HepG2 (cell line): Measurements from ENCODE around the gene MRPL57. TPM values are rescaled to one million over a fixed set of nuclear protein-coding genes. Genes with fewer than 3 reads are reported as not detected.
A peak's percentile ranks its signal among the peaks of the same experiment; 100 is the strongest.

Source experiments
- ARNTL ChIP-seq: sonication (generic); formaldehyde crosslinking; IDR thresholded peaks from 2 replicates; pipeline ENCODE4 v1.4.0; 2020; ENCODE audit warnings: mild to moderate bottlenecking, missing genetic modification reagents
- CBX2 ChIP-seq, 2 experiments: fragments of 200-600 bp in 1 of 2; sonication (generic); formaldehyde crosslinking in 1 of 2; IDR thresholded peaks; 2 replicates each; pipeline versions ENCODE4 v1.7.0 to v1.8.1; 2018 to 2022; ENCODE audit warnings: low read depth in 2 of 2, low read length in 1 of 2, mild to moderate bottlenecking in 1 of 2, missing genetic modification reagents in 1 of 2
- ELF3 ChIP-seq: IDR thresholded peaks from 2 replicates; pipeline ENCODE4 v1.6.1; 2016; ENCODE audit warnings: missing genetic modification reagents, missing compliant biosample characterization
- ETV5 ChIP-seq: IDR thresholded peaks from 2 replicates; pipeline ENCODE4 v1.6.1; 2018; ENCODE audit warnings: missing biosample characterization, missing genetic modification reagents, inconsistent platforms, borderline replicate concordance
- GLI4 ChIP-seq: sonication (generic); formaldehyde crosslinking; IDR thresholded peaks from 2 replicates; pipeline ENCODE4 v1.5.1; 2020; ENCODE audit warnings: missing genetic modification reagents, mild to moderate bottlenecking, moderate library complexity, borderline replicate concordance
- HOXA9 ChIP-seq: sonication (generic); formaldehyde crosslinking; IDR thresholded peaks from 2 replicates; pipeline ENCODE4 v1.8.1; 2022; ENCODE audit warnings: missing genetic modification reagents, mild to moderate bottlenecking, moderate library complexity, borderline replicate concordance
- IRF1 ChIP-seq: sonication (generic); formaldehyde crosslinking; IDR thresholded peaks from 2 replicates; pipeline ENCODE4 v1.4.0; 2020; ENCODE audit warnings: low read depth, mild to moderate bottlenecking, missing genetic modification reagents
- MYC ChIP-seq: sonication (generic); formaldehyde crosslinking; IDR thresholded peaks from 2 replicates; pipeline ENCODE4 v1.9.0; 2021; ENCODE audit warnings: missing genetic modification reagents, borderline replicate concordance
- RFXANK ChIP-seq: IDR thresholded peaks from 2 replicates; pipeline ENCODE4 v1.6.1; 2016
- SMARCE1 ChIP-seq: fragments of 450-650 bp; IDR thresholded peaks from 2 replicates; pipeline ENCODE4 v1.6.1; 2017; ENCODE audit warnings: borderline replicate concordance
- STAT6 ChIP-seq: sonication (generic); formaldehyde crosslinking; IDR thresholded peaks from 2 replicates; pipeline ENCODE4 v1.4.0; 2020; ENCODE audit warnings: missing genetic modification reagents, mild to moderate bottlenecking, borderline replicate concordance
- ZFP36L1 ChIP-seq: sonication (generic); formaldehyde crosslinking; IDR thresholded peaks from 2 replicates; pipeline ENCODE4 v1.8.0; 2022; ENCODE audit warnings: mild to moderate bottlenecking, missing genetic modification reagents, moderate library complexity
- ZNF12 ChIP-seq: sonication (generic); formaldehyde crosslinking; IDR thresholded peaks from 2 replicates; pipeline ENCODE4 v1.5.0; 2020; ENCODE audit warnings: missing genetic modification reagents
- ZNF124 ChIP-seq: sonication (generic); formaldehyde crosslinking; IDR thresholded peaks from 2 replicates; pipeline ENCODE4 v1.4.0; 2020; ENCODE audit warnings: missing genetic modification reagents
- ZNF253 ChIP-seq: sonication (generic); formaldehyde crosslinking; IDR thresholded peaks from 2 replicates; pipeline ENCODE4 v1.8.0; 2022; ENCODE audit warnings: mild to moderate bottlenecking, missing genetic modification reagents, borderline replicate concordance
- ZNF30 ChIP-seq: sonication (generic); formaldehyde crosslinking; IDR thresholded peaks from 2 replicates; pipeline ENCODE4 v1.5.0; 2020; ENCODE audit warnings: mild to moderate bottlenecking, missing genetic modification reagents
- ZNF788 ChIP-seq: sonication (generic); formaldehyde crosslinking; IDR thresholded peaks from 2 replicates; pipeline ENCODE4 v1.5.0; 2020; ENCODE audit warnings: mild to moderate bottlenecking, missing genetic modification reagents, borderline replicate concordance
- polyA plus RNA-seq, 8 experiments: library from polyadenylated mRNA; depleted of rRNA in 3 of 8; stranded (reverse) in 7 of 8; unstranded in 1 of 8; fragments of >200 nt; fragmentation: Illumina TruSeq in 4 of 8; extraction: Trizol in 4 of 8; gene quantifications; 2 replicates each; pipeline versions ENCODE4 v1.2.1 to v1.2.3, GENCODE V29; 2011 to 2016; ENCODE audit warnings: low read depth in 4 of 8, missing spikeins in 1 of 8, mixed read lengths in 1 of 8; ENCODE audit not compliant: insufficient read depth in 1 of 8
- total RNA-seq, 5 experiments: library from RNA; depleted of rRNA; stranded (reverse); fragments of >200 nt; fragmentation: Illumina TruSeq; extraction: Trizol; gene quantifications; 2 replicates each; pipeline ENCODE4 v1.2.3, GENCODE V29; 2016; ENCODE audit warnings: low read depth in 1 of 5
- TF ChIP-seq, protein P1 (sequence below): sonication (generic); formaldehyde crosslinking; IDR thresholded peaks from 2 replicates; pipeline ENCODE4 v1.8.0; 2023; ENCODE audit warnings: mild to moderate bottlenecking, missing genetic modification reagents
- TF ChIP-seq, protein P2 (sequence below): sonication (generic); formaldehyde crosslinking; IDR thresholded peaks from 2 replicates; pipeline ENCODE4 v1.5.1; 2020; ENCODE audit warnings: mild to moderate bottlenecking, missing genetic modification reagents

The MRPL57 gene
- total and polyA plus RNA-seq, 2 of the 13 experiments (the other 11 are each of a cell fraction or from before 2014, with no cell fraction given) = 19.5 to 35.2 TPM

- TF ChIP-seq STAT6 (CRISPR knock-in tag) (no peak), ZNF124 (CRISPR knock-in tag) (no peak; the same call in none of the 2 replicates), ARNTL (CRISPR knock-in tag) (no peak), IRF1 (CRISPR knock-in tag) (no peak), GLI4 (CRISPR knock-in tag) (no peak; the same call in 1 of the 2 replicates), ZFP36L1 (CRISPR knock-in tag) (peak; percentile 80), ZNF12 (CRISPR knock-in tag) (peak; percentile 46; the same call in 1 of the 2 replicates), SMARCE1 (no peak), ZNF30 (CRISPR knock-in tag) (0 out of 2 replicates have a peak, but pooled peaks have one; percentile 51), ELF3 (no peak), ZNF253 (CRISPR knock-in tag) (peak; percentile 56; the same call in 1 of the 2 replicates), MYC (CRISPR knock-in tag) (peak; percentile 91), ZNF788 (peak; percentile 82), HOXA9 (CRISPR knock-in tag) (peak; percentile 69; the same call in 1 of the 2 replicates), ETV5 (CRISPR knock-in tag) (peak; percentile 23; the same call in 1 of the 2 replicates), RFXANK (CRISPR knock-in tag) (0 out of 2 replicates have a peak, but pooled peaks have one; percentile 14), CBX2 (IDR thresholded peaks at IDR 0.05; ENCODE audit: low read depth, low read length) (no peak), CBX2 (CRISPR knock-in tag; IDR thresholded peaks at IDR 0.05; ENCODE audit: low read depth) (0 out of 2 replicates have a peak, but pooled peaks have one; percentile 50)
- TF ChIP-seq, protein P1, sequence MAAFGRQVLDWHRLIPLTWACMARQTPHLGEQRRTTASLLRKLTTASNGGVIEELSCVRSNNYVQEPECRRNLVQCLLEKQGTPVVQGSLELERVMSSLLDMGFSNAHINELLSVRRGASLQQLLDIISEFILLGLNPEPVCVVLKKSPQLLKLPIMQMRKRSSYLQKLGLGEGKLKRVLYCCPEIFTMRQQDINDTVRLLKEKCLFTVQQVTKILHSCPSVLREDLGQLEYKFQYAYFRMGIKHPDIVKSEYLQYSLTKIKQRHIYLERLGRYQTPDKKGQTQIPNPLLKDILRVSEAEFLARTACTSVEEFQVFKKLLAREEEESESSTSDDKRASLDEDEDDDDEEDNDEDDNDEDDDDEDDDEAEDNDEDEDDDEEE (CRISPR knock-in tag) = peak; percentile 69
- TF ChIP-seq, protein P2, sequence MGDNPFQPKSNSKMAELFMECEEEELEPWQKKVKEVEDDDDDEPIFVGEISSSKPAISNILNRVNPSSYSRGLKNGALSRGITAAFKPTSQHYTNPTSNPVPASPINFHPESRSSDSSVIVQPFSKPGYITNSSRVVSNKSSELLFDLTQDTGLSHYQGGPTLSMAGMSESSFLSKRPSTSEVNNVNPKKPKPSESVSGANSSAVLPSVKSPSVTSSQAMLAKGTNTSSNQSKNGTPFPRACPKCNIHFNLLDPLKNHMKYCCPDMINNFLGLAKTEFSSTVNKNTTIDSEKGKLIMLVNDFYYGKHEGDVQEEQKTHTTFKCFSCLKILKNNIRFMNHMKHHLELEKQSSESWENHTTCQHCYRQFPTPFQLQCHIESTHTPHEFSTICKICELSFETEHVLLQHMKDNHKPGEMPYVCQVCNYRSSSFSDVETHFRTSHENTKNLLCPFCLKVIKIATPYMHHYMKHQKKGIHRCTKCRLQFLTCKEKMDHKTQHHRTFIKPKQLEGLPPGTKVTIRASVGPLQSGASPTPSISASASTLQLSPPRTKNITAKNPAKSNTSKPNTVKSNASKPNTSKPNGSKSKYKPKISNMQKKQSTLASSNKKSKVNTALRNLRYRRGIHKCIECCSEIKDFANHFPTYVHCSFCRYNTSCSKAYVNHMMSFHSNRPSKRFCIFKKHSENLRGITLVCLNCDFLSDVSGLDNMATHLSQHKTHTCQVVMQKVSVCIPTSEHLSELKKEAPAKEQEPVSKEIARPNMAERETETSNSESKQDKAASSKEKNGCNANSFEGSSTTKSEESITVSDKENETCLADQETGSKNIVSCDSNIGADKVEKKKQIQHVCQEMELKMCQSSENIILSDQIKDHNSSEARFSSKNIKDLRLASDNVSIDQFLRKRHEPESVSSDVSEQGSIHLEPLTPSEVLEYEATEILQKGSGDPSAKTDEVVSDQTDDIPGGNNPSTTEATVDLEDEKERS = 0 out of 2 replicates have a peak, but pooled peaks have one; percentile 45
These were observed at the start of gene MRPL57, which contains the start of gene SKA3 (continued) for GRCh38 chr13:21176215-21176981.
